ENCODE results near the gene SPAG4. TPM values are rescaled to one million over a fixed set of nuclear protein-coding genes. Genes with fewer than 3 reads are reported as not detected.

Gene SPAG4
- total RNA-seq, 2 donors from 2014 or later: 17.9 to 22.1 TPM

- TF ChIP-seq POLR2A (IDR thresholded peaks at IDR 0.05) (no peak), CTCF (IDR thresholded peaks at IDR 0.05) (no peak)
- DNase-seq (peak in 1 of 4 donors; percentile 26), ATAC-seq (no peak)
- no peaks in the 10 kb centered on the region for H3K27me3 ChIP-seq
- no peak overlapping the region for H3K27ac ChIP-seq
- peaks cover 29% of the 10 kb centered on the region for H3K4me1 ChIP-seq
- WGBS, 2 donors: 28 to 36% methylated on average over 7 of the region's 7 CpGs
- no peak overlapping the region for H3K4me3 ChIP-seq
- intact Hi-C loops (cut with DNase I): no loop called here
- H3K9me3 ChIP-seq: no peaks in the 10 kb centered on the region
- no peaks in the 10 kb centered on the region for H3K36me3 ChIP-seq (replicated peaks in 1 of 2; ENCODE audit: insufficient read depth in 1 of 2, low read depth in 2 of 2)
Measured at GRCh38 chr20:35598476-35598875, 17.2 kb upstream of the SPAG4 start.

- peak; percentile 56 to 78 (median 70) for DNase-seq
- Histone ChIP-seq H3K36me3 (replicated peaks in 1 of 2; ENCODE audit: insufficient read depth in 1 of 2, low read depth in 2 of 2) (no peaks in the 10 kb centered on the region), H3K4me3 (no peak overlapping the region), H3K27me3 (no peaks in the 10 kb centered on the region), H3K9me3 (no peaks in the 10 kb centered on the region), H3K27ac (no peak overlapping the region), H3K4me1 (peaks cover 29% of the 10 kb centered on the region)
- WGBS, 2 donors: 66 to 68% methylated on average over 15 to 22 of the region's 22 CpGs
- peak; percentile 47 for ATAC-seq
- intact Hi-C loops (cut with DNase I): no loop called here
- TF ChIP-seq POLR2A (IDR thresholded peaks at IDR 0.05) (no peak), CTCF (IDR thresholded peaks at IDR 0.05) (no peak)
Measured at GRCh38 chr20:35598899-35599775, 16.5 kb upstream of the SPAG4 start.

GRCh38 chr20:35599776-35600120 lies 15.9 kb upstream of the SPAG4 start:
- intact Hi-C loops (cut with DNase I): loop anchor here (10.0 kb wide), 1 partner anchor 95 kb away; the partner anchor contains the start of genes NFS1 and ROMO1
- ATAC-seq: no peak
- no peaks in the 10 kb centered on the region for H3K36me3 ChIP-seq (replicated peaks in 1 of 2; ENCODE audit: insufficient read depth in 1 of 2, low read depth in 2 of 2)
- TF ChIP-seq POLR2A (IDR thresholded peaks at IDR 0.05) (no peak), CTCF (IDR thresholded peaks at IDR 0.05) (no peak)
- DNase-seq: no peak
- H3K27me3 ChIP-seq: no peaks in the 10 kb centered on the region
- peaks cover 29% of the 10 kb centered on the region for H3K4me1 ChIP-seq
- no peak overlapping the region for H3K27ac ChIP-seq
- H3K4me3 ChIP-seq: no peak overlapping the region
- 91 to 100% methylated on average over 1 to 9 of the region's 9 CpGs for WGBS, 2 donors
- no peaks in the 10 kb centered on the region for H3K9me3 ChIP-seq

GRCh38 chr20:35600176-35600992 lies 15.2 kb upstream of the SPAG4 start:
- 36 to 42% methylated on average over 24 to 34 of the region's 34 CpGs for WGBS, 2 donors
- no peak overlapping the region for H3K27ac ChIP-seq

More at GRCh38 chr20:35600176-35600992, 15.2 kb upstream of the SPAG4 start:
- Histone ChIP-seq H3K9me3 (no peaks in the 10 kb centered on the region), H3K4me1 (peaks cover 29% of the 10 kb centered on the region), H3K36me3 (replicated peaks in 1 of 2; ENCODE audit: insufficient read depth in 1 of 2, low read depth in 2 of 2) (no peaks in the 10 kb centered on the region), H3K4me3 (no peak overlapping the region), H3K27me3 (no peaks in the 10 kb centered on the region)
- ATAC-seq (no peak), DNase-seq (no peak)
- TF ChIP-seq POLR2A (IDR thresholded peaks at IDR 0.05) (no peak), CTCF (IDR thresholded peaks at IDR 0.05) (no peak)
- intact Hi-C loops (cut with DNase I): loop anchor here (10.0 kb wide), 1 partner anchor 94 kb away; the partner anchor contains the start of genes NFS1 and ROMO1
